HL-60/S4 (cell line): ENCODE data around the gene WDR36.

Source experiments
- in situ Hi-C: fragments of 300-500 bp; cut with MboI; formaldehyde crosslinking; loops from 2 replicates; pipeline ENCODE4 v1.14.3; 2022; ENCODE audit warnings: low sequenced_read_pairs

WDR36 gene

GRCh38 chr5:111099058-111099778 lies 7.1 kb downstream of the WDR36 start:
- in situ Hi-C loops: no loop called here

DNA sequence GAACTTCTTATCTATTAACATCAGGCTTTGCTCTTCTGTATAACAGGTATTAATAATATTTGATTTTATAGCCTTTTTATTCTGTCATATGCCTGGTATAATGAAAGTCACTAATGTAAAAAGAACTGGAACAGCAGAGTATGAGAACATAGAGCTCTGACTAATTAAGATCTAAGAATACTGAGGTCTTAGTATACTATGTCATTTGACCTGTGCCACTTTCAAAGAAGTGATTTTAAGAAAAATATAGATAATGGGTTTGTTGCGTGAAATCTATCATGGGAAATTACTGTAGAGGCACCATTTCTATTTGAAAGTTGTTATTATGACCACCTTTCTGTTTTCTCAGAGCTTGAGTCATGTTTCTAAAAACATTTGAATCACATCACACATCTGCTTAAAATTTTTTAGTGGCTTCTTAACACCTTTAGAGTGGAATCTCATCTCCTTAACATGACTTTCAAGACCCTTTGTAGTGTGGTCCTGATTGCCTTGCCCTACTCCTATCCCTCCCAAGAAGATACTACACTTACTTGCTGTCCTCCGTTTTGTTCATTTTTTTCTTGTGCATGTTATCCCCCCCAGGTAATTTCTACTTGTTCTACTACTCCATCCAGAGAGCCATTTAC lies 14.3 kb downstream of the WDR36 start:
- in situ Hi-C loops: no loop called here

- in situ Hi-C loops: no loop called here
Measured at GRCh38 chr5:111107371-111107770, 15.2 kb downstream of the WDR36 start.

DNA sequence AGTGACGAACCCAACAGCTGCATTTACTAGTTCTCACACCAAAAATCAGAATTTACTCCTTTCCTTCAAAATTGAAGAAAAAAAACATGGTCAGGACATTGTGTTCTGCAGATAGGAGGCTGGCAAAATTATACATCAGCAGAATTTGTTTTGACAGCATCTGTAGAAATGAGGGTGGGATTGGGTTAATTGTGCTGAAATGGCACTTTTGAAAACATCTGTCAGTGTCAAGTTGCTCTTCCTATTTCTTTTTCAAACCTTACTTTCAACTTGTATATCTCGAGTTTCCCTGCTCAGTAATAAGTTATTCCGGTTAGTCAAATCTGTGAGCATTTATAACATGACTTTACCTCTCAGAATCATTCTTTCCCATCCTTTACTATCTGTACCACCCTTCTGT lies 19.8 kb downstream of the WDR36 start:
- in situ Hi-C loops: no loop called here

DNA sequence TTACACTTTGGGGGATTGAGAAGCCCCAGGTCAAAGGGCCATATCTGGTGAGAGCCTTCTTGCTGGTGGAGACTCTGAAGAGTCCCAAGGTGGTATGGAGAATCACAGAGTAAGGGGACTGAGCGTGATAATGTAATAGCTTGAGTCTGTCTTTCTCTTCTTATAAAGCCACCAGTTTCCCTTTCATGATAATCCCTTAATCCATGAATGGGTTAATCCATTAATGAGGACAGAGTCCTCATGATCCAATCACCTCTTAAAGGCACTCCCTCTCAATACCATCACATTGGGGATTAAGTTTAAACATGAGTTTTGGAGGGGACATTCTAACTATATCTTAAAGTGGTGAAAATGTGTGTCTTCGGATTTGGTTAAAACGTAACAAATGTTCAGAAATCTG lies 21.5 kb downstream of the WDR36 start:
- in situ Hi-C loops: no loop called here

DNA sequence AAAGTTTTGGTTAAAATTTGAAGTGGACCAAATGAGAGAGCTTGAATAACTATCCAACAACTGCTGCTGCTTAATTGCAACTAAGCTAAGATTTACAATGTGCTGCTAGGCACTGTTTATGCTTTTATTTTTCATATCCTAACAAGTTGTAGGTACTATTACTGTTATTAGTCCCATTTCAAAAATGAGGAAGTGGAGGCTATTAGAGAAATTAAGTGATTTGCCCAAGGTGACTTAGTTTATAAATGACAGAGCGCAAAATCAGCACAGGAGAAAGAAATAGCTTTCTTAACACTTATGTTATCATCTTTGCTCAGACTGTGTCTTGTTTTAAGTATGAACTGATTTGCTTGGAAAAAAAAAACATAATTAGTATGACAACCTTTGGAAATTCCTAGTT lies 23.1 kb downstream of the WDR36 start:
- in situ Hi-C loops: no loop called here

DNA sequence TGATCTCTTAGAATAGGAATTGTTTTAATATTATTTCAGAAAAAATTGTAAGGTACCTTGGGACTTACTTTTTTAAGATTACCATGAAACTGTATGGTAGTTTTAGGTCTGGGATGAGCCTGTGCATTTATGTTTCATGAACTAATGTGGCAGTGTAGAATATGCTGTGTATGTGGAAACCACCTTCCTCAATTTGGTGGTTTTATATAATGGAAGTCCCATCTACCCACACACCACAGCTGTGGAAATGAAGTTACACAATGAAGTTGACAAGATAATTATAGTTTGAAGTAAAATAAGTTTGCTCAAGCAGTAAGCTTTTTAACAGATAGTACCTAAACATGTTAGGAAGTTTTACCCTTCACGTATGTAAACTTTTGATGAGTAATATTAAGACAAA lies 24.4 kb downstream of the WDR36 start:
- in situ Hi-C loops: no loop called here

DNA sequence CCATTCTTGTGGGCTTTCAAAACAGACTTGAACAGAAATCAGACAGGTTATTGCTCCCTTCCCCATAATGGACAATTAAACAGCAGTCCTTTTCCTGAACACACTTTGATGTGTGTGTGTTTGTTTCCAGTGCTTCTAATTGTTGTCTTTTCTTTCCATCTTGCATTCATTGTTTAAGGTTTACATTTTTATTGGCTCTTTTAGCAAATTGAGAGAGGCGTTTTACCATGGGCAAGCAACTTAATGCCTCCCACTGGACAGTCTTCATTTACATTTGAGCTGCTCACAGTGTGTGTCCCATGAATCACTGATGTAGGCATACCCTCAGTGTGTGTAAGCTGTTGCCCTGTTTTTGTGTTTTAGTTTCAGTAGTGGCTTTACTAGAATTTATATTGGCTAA lies 25.0 kb downstream of the WDR36 start:
- in situ Hi-C loops: no loop called here

DNA sequence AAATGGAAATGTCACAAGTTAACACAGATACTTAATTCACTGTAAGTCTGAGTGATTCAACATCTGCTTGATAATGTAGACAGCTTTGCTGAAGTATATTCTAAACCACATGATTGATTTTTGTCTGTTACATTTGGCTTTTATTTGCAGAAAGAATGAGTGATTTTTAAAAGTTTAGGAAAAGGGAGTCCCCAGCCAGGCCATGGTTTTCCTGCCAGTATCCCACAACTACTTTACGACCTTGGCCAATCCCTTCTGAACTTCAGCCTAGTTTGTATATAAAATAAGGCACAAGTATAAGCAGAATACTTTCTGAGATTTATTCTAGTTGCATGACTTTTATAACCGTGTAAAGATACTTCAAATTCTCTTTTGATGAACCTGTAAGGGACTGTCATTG lies 27.1 kb downstream of the WDR36 start:
- in situ Hi-C loops: no loop called here

- in situ Hi-C loops: no loop called here
Measured at GRCh38 chr5:111119856-111120255, 27.7 kb downstream of the WDR36 start.

- in situ Hi-C loops: no loop called here
Measured at GRCh38 chr5:111120911-111121310, 28.8 kb downstream of the WDR36 start.

- in situ Hi-C loops: no loop called here
Measured at GRCh38 chr5:111121926-111122325, 29.8 kb downstream of the WDR36 start.

DNA sequence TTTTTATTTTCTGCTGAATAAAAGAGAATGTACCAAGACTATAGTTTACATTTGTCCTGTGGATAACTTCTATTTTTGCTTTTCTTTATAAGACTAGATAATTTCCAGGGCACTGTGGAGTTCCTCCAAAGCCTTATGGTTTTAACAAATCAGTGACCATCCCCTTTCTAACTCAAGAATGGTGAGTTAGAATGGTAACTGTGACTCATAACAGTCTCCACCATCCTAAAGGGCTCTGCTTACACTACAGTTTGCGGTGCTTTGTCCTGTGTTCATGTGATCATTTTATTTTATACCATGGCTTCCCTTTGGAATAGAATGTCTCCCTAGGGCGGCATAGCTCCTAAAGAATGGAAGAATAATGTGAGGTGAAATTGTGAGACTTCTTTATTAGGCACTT lies 30.2 kb downstream of the WDR36 start:
- in situ Hi-C loops: no loop called here

GRCh38 chr5:111124793-111125192 lies 32.6 kb downstream of the WDR36 start:
- in situ Hi-C loops: loop anchor here (25.0 kb wide), 1 partner anchor 1038 kb away; no protein-coding TSS in a partner anchor

GRCh38 chr5:111126896-111127295 lies 34.7 kb downstream of the WDR36 start:
- in situ Hi-C loops: loop anchor here (25.0 kb wide), 1 partner anchor 1035 kb away; no protein-coding TSS in a partner anchor

- in situ Hi-C loops: loop anchor here (25.0 kb wide), 1 partner anchor 1035 kb away; no protein-coding TSS in a partner anchor
Measured at GRCh38 chr5:111127453-111128195, 35.5 kb downstream of the WDR36 start.

GRCh38 chr5:111129938-111130337 lies 37.8 kb downstream of the WDR36 start:
- in situ Hi-C loops: loop anchor here (25.0 kb wide), 1 partner anchor 1032 kb away; no protein-coding TSS in a partner anchor

- in situ Hi-C loops: loop anchor here (25.0 kb wide), 1 partner anchor 1031 kb away; no protein-coding TSS in a partner anchor
Measured at GRCh38 chr5:111131356-111131755, 39.2 kb downstream of the WDR36 start.

DNA sequence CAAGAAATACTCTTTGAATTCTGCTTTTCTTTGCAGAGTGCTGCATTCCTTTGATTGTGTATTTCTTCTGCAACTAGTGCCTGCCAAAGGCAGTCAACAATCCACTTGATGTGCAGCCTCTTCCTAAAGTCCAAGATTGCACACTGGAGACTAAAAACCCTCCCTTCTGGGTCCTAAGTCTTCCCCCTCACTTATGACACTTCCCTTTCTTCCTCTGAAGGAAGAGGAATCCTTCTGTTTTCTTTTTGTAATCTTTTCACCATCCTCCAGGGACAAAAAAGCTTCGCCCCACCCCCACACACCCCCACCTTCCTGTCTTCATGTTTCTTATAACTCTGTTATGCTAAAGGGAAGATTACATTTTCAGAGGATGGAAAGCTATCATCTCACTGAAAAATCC lies 39.9 kb downstream of the WDR36 start:
- in situ Hi-C loops: loop anchor here (25.0 kb wide), 1 partner anchor 1030 kb away; no protein-coding TSS in a partner anchor

- in situ Hi-C loops: loop anchor here (25.0 kb wide), 1 partner anchor 1029 kb away; no protein-coding TSS in a partner anchor
Measured at GRCh38 chr5:111132731-111133435, 40.7 kb downstream of the WDR36 start.

GRCh38 chr5:111133436-111133751 lies 41.2 kb downstream of the WDR36 start:
- in situ Hi-C loops: loop anchor here (25.0 kb wide), 1 partner anchor 1029 kb away; no protein-coding TSS in a partner anchor
